PFSK-1 (cell line): ENCODE results near the gene GJA5.

Experiments used
- POLR2AphosphoS5 ChIP-seq: IDR thresholded peaks from 2 replicates; pipeline ENCODE4 v1.6.1; 2012; ENCODE audit warnings: low read depth, mild to moderate bottlenecking, control low read depth, low read length, moderate library complexity
- REST ChIP-seq, 2 experiments: IDR thresholded peaks; 2 replicates each; pipeline versions ENCODE4 v1.6.1 to v1.8.0; 2011 to 2012; ENCODE audit warnings: low read depth in 2 of 2, low read length in 2 of 2, control low read depth in 1 of 2, inconsistent platforms in 1 of 2, mild to moderate bottlenecking in 1 of 2, moderate library complexity in 1 of 2; ENCODE audit not compliant: insufficient read depth in 1 of 2
- SIN3A ChIP-seq: IDR thresholded peaks from 2 replicates; pipeline ENCODE4 v1.6.1; 2012; ENCODE audit warnings: mild to moderate bottlenecking, low read length, moderate library complexity, borderline replicate concordance; ENCODE audit not compliant: insufficient read depth
- TAF1 ChIP-seq: IDR thresholded peaks from 2 replicates; pipeline ENCODE4 v1.6.1; 2012; ENCODE audit warnings: low read length, control low read depth, borderline replicate concordance; ENCODE audit not compliant: insufficient read depth

GRCh38 chr1:147723691-147724323 is 36.6 kb downstream of the GJA5 start:
- TF ChIP-seq TAF1 (no peak), SIN3A (no peak), POLR2AphosphoS5 (no peak), REST (IDR thresholded peaks at IDR 0.05; ENCODE audit: insufficient read depth in 1 of 2, low read depth in 2 of 2, low read length in 2 of 2) (no peak)
